ENCODE data around the gene ATG7.

ATG7 gene

DNA sequence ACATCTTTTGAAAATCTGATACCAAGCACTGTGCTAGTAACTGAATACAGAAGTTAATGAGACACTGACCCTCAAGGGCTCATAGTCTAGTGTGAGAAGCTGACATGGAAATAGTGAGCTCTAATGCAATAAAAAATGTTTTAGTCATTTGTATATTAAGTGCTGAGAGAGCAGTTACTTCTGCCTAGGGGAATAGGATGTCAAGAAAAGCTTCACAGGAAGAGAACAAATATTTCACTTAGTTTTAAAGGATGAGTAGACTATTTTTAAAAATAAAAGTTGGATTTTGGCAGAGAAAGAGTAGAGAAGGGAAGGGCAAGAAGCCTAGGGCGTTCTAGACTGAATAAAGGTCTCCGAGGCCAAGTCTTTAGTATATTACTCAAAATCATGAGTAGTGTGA is 158.4 kb downstream of the ATG7 start:
- TF ChIP-seq CTCF (IDR thresholded peaks at IDR 0.05; ENCODE audit: insufficient read depth, low read length, poor library complexity, severe bottlenecking): no peak
- TF ChIP-seq EZH2phosphoT487 (conservative IDR thresholded peaks at IDR 0.05; ENCODE audit: low read length): no peak
- Histone ChIP-seq H3F3A (ENCODE audit: insufficient read depth) (no peaks in the 10 kb centered on the region), H3K4me3 (ENCODE audit: insufficient read depth, low read length, poor library complexity, severe bottlenecking) (no peak overlapping the region), H3K9me3 (ENCODE audit: insufficient read depth, low read length) (no peaks in the 10 kb centered on the region), H2AFZ (ENCODE audit: low read depth, low read length, severe bottlenecking) (no peak overlapping the region), H3K4me2 (ENCODE audit: low read depth, low read length, poor library complexity, severe bottlenecking) (no peak overlapping the region), H3K27me3 (ENCODE audit: low read length) (no peaks in the 10 kb centered on the region), H4K20me1 (ENCODE audit: low read depth, low read length) (0 out of 2 replicates have a peak, but pooled peaks cover 3% of the 10 kb centered on the region), H3K9me2 (replicated peaks; ENCODE audit: insufficient read depth, low read length) (no peaks in the 10 kb centered on the region), H3K27ac (ENCODE audit: low read depth, low read length) (no peak overlapping the region), H3K79me2 (ENCODE audit: insufficient read depth, low read length) (no peaks in the 10 kb centered on the region), H3K36me3 (ENCODE audit: low read length) (peaks cover 4% of the 10 kb centered on the region; the same call in 1 of the 2 replicates), H3K9ac (ENCODE audit: low read length) (no peak overlapping the region)

GRCh38 chr3:11431319-11431718 is 159.1 kb downstream of the ATG7 start:
- TF ChIP-seq EZH2phosphoT487 (conservative IDR thresholded peaks at IDR 0.05; ENCODE audit: low read length): no peak
- TF ChIP-seq CTCF (IDR thresholded peaks at IDR 0.05; ENCODE audit: insufficient read depth, low read length, poor library complexity, severe bottlenecking): no peak
- Histone ChIP-seq H4K20me1 (ENCODE audit: low read depth, low read length) (0 out of 2 replicates have a peak, but pooled peaks cover 3% of the 10 kb centered on the region), H3K9me3 (ENCODE audit: insufficient read depth, low read length) (no peaks in the 10 kb centered on the region), H3K36me3 (ENCODE audit: low read length) (peaks cover 4% of the 10 kb centered on the region; the same call in 1 of the 2 replicates), H3K4me2 (ENCODE audit: low read depth, low read length, poor library complexity, severe bottlenecking) (no peak overlapping the region), H3K27ac (ENCODE audit: low read depth, low read length) (no peak overlapping the region), H3K4me3 (ENCODE audit: insufficient read depth, low read length, poor library complexity, severe bottlenecking) (no peak overlapping the region), H3K9ac (ENCODE audit: low read length) (no peak overlapping the region), H3F3A (ENCODE audit: insufficient read depth) (no peaks in the 10 kb centered on the region), H3K27me3 (ENCODE audit: low read length) (no peaks in the 10 kb centered on the region), H2AFZ (ENCODE audit: low read depth, low read length, severe bottlenecking) (no peak overlapping the region), H3K79me2 (ENCODE audit: insufficient read depth, low read length) (no peaks in the 10 kb centered on the region), H3K9me2 (replicated peaks; ENCODE audit: insufficient read depth, low read length) (no peaks in the 10 kb centered on the region)

DNA sequence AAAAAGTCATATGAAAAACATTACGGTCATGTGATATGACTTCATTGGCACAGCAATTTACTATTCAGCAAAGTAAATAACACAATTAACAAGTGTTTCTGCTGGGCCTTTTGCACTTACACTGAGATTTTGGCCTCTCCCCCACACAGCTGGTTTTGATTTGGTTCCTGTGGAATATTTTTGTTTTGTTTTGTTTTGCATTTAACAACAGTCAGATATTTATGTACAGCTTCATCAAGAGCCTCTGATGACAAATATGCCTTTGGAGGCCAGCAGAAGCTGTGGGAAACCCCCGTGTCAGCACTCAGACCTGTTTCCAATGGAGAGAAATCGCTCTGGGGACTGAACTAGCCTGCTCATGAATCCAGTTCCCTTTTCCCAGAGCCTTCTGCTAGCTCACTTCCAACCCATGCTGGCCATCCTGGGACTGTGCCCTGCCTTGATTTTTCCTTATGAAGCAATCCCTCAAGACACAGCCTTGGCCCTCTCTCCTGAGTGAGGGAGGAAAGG is 161.9 kb downstream of the ATG7 start:
- no peaks in the 10 kb centered on the region for H3K9me2 ChIP-seq (replicated peaks; ENCODE audit: insufficient read depth, low read length)
- no peak overlapping the region for H3K27ac ChIP-seq (ENCODE audit: low read depth, low read length)
- H3K79me2 ChIP-seq (ENCODE audit: insufficient read depth, low read length): no peaks in the 10 kb centered on the region
- no peaks in the 10 kb centered on the region for H3K27me3 ChIP-seq (ENCODE audit: low read length)
- H3F3A ChIP-seq (ENCODE audit: insufficient read depth): no peaks in the 10 kb centered on the region
- no peak for TF ChIP-seq CTCF (IDR thresholded peaks at IDR 0.05; ENCODE audit: insufficient read depth, low read length, poor library complexity, severe bottlenecking)
- no peak for TF ChIP-seq EZH2phosphoT487 (conservative IDR thresholded peaks at IDR 0.05; ENCODE audit: low read length)
- 0 out of 2 replicates have a peak, but pooled peaks cover 3% of the 10 kb centered on the region for H4K20me1 ChIP-seq (ENCODE audit: low read depth, low read length)
- H3K9me3 ChIP-seq (ENCODE audit: insufficient read depth, low read length): no peaks in the 10 kb centered on the region
- H3K4me2 ChIP-seq (ENCODE audit: low read depth, low read length, poor library complexity, severe bottlenecking): no peak overlapping the region
- H2AFZ ChIP-seq (ENCODE audit: low read depth, low read length, severe bottlenecking): no peak overlapping the region
- no peak overlapping the region for H3K9ac ChIP-seq (ENCODE audit: low read length)
- no peak overlapping the region for H3K4me3 ChIP-seq (ENCODE audit: insufficient read depth, low read length, poor library complexity, severe bottlenecking)
- no peaks in the 10 kb centered on the region for H3K36me3 ChIP-seq (ENCODE audit: low read length)

Measured in SU-DHL-6 (cell line).